HCT116 (cell line): ENCODE measurements around the gene TGFBRAP1.

Experiments
- EZH2 ChIP-seq: fragments of 200-600 bp; sonication (generic); IDR thresholded peaks from 2 replicates; pipeline ENCODE4 v1.6.1; 2017; ENCODE audit warnings: antibody characterized with exemption, mixed run types
- POLR2A ChIP-seq: IDR thresholded peaks from 2 replicates; pipeline ENCODE4 v1.7.0; 2011; ENCODE audit warnings: borderline replicate concordance; ENCODE audit not compliant: insufficient read depth, insufficient read length; ENCODE audit errors: extremely low read depth
- TF ChIP-seq, protein P1 (sequence below), 3 experiments: fragments of 200-600 bp in 1 of 3; sonication (generic) in 1 of 3; IDR thresholded peaks in 2 of 3; conservative IDR thresholded peaks in 1 of 3; 2 replicates each; pipeline ENCODE4 v1.5.1; 2012 to 2017; ENCODE audit warnings: low read depth in 2 of 3, low read length in 2 of 3, antibody characterized with exemption in 1 of 3, borderline replicate concordance in 1 of 3, control low read depth in 1 of 3, mild to moderate bottlenecking in 1 of 3, mixed read lengths in 1 of 3, mixed run types in 1 of 3, moderate library complexity in 1 of 3; ENCODE audit not compliant: insufficient read depth in 1 of 3
- TF ChIP-seq, protein P2 (sequence below): IDR thresholded peaks from 2 replicates; pipeline ENCODE4 v1.6.1; 2011; ENCODE audit warnings: mild to moderate bottlenecking, low read length, moderate library complexity; ENCODE audit not compliant: insufficient replicate concordance; ENCODE audit errors: extremely low read depth
- TF ChIP-seq, protein P3 (sequence below): IDR thresholded peaks from 2 replicates; pipeline ENCODE4 v1.6.1; 2012; ENCODE audit warnings: low read depth
- TF ChIP-seq, protein P4 (sequence below): IDR thresholded peaks from 2 replicates; pipeline ENCODE4 v1.6.1; 2012

DNA sequence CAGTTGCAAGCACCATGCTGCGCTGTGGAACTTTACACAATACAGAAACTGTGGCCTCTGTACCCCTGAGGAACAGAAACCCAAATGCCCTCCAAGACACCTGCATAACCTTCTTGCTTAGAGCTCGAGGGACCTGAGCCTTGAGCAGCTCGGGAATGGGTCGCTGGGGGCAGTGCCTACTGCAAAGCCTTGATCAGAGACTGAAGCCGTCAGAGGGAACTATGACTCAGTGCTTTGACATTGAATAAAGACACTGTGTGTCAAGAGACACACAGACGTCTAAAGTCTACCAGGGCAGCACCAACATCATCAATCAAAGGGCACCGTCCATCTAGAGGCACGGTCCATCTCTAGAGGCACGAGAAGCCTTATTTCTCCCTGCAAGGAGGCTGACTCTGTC is 57.4 kb downstream of the TGFBRAP1 start:
- TF ChIP-seq, protein P1, sequence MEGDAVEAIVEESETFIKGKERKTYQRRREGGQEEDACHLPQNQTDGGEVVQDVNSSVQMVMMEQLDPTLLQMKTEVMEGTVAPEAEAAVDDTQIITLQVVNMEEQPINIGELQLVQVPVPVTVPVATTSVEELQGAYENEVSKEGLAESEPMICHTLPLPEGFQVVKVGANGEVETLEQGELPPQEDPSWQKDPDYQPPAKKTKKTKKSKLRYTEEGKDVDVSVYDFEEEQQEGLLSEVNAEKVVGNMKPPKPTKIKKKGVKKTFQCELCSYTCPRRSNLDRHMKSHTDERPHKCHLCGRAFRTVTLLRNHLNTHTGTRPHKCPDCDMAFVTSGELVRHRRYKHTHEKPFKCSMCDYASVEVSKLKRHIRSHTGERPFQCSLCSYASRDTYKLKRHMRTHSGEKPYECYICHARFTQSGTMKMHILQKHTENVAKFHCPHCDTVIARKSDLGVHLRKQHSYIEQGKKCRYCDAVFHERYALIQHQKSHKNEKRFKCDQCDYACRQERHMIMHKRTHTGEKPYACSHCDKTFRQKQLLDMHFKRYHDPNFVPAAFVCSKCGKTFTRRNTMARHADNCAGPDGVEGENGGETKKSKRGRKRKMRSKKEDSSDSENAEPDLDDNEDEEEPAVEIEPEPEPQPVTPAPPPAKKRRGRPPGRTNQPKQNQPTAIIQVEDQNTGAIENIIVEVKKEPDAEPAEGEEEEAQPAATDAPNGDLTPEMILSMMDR (IDR thresholded peaks at IDR 0.05 in 2 of 3, conservative IDR thresholded peaks at IDR 0.05 in 1 of 3; ENCODE audit: borderline replicate concordance in 1 of 3, insufficient read depth in 1 of 3, low read depth in 2 of 3, low read length in 2 of 3) = no peak
- TF ChIP-seq, protein P2, sequence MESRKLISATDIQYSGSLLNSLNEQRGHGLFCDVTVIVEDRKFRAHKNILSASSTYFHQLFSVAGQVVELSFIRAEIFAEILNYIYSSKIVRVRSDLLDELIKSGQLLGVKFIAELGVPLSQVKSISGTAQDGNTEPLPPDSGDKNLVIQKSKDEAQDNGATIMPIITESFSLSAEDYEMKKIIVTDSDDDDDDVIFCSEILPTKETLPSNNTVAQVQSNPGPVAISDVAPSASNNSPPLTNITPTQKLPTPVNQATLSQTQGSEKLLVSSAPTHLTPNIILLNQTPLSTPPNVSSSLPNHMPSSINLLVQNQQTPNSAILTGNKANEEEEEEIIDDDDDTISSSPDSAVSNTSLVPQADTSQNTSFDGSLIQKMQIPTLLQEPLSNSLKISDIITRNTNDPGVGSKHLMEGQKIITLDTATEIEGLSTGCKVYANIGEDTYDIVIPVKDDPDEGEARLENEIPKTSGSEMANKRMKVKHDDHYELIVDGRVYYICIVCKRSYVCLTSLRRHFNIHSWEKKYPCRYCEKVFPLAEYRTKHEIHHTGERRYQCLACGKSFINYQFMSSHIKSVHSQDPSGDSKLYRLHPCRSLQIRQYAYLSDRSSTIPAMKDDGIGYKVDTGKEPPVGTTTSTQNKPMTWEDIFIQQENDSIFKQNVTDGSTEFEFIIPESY = no peak
- TF ChIP-seq, protein P3, sequence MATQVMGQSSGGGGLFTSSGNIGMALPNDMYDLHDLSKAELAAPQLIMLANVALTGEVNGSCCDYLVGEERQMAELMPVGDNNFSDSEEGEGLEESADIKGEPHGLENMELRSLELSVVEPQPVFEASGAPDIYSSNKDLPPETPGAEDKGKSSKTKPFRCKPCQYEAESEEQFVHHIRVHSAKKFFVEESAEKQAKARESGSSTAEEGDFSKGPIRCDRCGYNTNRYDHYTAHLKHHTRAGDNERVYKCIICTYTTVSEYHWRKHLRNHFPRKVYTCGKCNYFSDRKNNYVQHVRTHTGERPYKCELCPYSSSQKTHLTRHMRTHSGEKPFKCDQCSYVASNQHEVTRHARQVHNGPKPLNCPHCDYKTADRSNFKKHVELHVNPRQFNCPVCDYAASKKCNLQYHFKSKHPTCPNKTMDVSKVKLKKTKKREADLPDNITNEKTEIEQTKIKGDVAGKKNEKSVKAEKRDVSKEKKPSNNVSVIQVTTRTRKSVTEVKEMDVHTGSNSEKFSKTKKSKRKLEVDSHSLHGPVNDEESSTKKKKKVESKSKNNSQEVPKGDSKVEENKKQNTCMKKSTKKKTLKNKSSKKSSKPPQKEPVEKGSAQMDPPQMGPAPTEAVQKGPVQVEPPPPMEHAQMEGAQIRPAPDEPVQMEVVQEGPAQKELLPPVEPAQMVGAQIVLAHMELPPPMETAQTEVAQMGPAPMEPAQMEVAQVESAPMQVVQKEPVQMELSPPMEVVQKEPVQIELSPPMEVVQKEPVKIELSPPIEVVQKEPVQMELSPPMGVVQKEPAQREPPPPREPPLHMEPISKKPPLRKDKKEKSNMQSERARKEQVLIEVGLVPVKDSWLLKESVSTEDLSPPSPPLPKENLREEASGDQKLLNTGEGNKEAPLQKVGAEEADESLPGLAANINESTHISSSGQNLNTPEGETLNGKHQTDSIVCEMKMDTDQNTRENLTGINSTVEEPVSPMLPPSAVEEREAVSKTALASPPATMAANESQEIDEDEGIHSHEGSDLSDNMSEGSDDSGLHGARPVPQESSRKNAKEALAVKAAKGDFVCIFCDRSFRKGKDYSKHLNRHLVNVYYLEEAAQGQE = no peak
- TF ChIP-seq POLR2A (no peak), EZH2 (no peak)
- TF ChIP-seq, protein P4, sequence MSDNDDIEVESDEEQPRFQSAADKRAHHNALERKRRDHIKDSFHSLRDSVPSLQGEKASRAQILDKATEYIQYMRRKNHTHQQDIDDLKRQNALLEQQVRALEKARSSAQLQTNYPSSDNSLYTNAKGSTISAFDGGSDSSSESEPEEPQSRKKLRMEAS = no peak
